HG02943 (cell line): ENCODE measurements around the gene SLC35F2.
A peak's percentile ranks its signal among the peaks of the same experiment; 100 is the strongest.
"Not testable (repeated sequence)": the region's sequence is repeated elsewhere in the genome, so short reads cannot be mapped to it uniquely, and the experiment has no call there.

Experiments
- ATAC-seq: cut with Tn5 transposase; IDR thresholded peaks from one replicate; pipeline ENCODE4 v1.9.1; 2021; ENCODE audit warnings: mild to moderate bottlenecking, low read depth, moderate library complexity; ENCODE audit not compliant: unreplicated experiment

The SLC35F2 gene

DNA sequence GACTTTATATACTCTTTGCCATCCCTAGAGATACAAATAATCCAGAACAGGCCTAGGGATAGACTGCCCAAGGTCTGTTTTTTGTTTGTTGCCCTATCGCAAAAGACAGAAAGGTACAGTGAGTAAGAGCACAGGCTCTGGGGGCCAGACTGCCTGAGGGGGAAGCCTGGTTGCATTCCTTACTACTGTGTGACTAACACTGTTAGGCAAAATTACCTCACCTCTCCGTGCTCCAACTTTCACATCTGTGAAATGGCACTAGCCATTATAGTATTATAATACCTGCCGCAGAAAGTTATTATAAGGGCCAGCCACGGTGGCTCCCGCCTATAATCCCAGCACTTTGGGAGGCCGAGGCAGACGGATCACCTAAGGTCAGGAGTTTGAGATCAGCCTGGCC, 14.5 kb downstream of the SLC35F2 start:
- ATAC-seq, result no peak

DNA sequence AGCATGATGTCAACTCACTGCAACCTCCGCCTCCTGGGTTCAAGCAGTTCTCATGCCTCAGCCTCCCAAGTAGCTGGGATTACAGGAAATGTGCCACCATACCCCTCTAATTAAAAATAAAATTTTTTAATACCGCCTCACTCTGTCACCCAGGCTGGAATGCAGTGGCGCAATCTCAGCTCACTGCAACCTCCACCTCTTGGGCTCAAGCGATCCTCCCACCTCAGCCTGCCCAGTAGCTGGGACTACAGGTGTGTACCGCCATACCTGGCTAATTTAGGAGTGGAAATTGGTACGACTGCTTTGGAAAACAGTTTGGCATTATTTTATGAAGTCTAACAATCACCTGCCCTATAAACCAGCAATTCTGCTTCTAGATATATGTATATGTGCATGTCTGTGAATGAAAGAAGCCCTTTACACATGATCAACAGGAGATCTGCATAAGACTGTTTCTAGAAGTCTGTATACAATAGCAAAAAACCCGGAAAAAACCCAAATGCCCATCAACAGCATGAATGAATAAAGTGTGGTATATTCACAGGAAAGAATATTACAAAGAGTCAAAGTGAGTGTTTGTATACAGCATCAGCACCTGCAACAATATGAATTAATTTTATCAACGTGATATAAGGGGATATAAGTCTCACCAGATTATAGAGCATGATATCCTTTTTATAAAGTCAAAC, 16.0 kb downstream of the SLC35F2 start:
- ATAC-seq, result no peak

DNA sequence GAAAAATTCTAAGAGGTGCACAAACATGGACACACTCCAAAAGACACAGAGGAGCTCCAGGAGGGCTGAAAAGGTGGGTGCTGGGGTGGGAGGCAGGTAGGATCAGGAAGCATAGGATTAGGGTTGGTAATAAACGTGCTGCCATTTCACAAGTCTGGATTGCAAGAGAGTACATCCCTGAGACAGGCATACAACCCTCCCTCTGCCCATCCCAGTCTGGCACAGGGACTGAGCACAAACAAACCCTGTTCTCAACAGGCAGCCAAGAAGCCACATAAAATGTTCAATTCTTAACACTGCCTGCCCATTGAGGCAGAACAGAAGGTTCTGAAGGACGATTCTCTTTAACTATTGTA, 18.5 kb downstream of the SLC35F2 start:
- ATAC-seq, result peak; percentile 37

DNA sequence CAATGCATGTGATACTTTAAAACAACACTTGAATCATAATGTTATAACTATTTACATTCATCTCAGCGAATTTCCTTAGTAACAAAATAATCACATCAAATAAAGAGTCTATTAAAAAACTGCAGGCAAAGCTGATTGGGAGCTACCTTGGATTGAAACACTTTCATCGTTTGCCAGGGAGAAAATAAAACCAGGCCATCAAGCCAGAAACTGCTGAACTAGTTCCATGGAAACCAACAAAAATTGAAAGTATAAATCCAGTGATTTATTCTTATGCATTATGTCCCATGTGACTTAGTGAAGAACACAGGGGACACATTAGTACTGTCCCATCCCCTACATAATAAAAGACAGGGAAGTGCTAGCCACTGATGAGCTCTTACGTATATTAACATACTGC, 21.7 kb downstream of the SLC35F2 start:
- ATAC-seq, result no peak

DNA sequence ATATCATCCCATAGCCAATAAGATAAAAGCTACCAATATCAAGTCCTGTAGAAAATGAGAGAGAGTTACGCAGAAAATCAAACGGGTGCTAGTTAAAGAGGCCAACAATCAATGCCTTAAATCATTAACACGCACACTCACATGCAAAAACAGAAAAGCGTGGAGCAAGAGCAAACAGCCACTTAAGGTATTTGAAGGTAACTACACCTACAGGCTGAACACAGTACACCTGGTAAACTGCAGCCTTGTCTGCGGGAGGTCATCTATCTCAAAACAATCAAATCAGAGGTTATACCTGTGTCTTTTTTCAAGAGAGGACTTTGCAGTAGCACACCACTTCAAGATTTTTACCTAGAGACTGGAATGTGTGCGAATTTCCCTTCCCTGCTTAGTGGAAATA, 23.6 kb downstream of the SLC35F2 start:
- ATAC-seq, result no peak

DNA sequence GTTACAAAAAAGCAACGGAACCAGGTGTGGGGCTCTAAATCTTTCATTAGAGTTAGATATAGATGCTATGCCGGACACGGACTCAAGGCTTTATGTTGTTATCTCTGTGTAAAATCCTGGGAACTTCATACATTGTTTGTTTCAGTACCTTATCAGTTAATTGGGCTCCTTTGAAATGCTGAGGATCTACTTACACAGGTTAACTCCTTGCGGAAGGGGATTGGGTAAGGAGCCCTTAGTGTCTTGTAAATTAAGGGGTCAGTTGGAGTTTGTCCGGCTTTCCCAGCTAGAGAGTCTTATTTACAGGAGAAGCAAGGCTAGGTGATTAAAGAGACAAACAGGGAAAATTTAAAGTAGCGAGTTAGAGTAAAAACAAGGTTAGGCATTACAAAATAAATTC, 24.7 kb downstream of the SLC35F2 start:
- ATAC-seq, result not testable (repeated sequence)

DNA sequence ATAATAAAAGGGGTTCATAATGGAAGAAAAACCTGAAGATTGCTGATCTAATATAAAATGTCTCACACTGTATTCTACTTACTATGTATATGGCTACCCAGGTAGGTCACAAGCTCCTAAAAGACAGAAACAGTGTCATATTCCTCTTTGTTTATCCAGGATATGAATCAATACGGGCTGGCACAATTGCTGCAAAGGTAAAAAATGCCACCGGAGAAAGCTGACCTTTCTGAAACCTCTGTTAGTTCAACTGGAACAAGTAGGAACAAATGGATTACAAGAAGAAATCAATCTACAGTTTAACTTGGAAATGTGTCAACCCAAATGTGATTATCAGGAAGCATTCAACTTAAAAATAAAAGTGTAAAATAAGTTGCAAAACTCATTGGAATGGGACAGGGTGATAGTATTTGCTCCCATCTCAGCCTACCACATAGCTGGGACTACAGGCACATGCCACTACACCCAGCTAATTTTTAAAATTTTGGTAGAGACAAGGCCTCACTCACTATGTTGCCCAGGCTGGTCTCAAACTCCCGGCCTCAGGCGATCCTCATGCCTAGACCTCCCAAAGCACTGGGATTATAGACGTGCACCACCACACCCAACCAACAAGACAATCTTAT, 27.6 kb downstream of the SLC35F2 start:
- no peak for ATAC-seq

DNA sequence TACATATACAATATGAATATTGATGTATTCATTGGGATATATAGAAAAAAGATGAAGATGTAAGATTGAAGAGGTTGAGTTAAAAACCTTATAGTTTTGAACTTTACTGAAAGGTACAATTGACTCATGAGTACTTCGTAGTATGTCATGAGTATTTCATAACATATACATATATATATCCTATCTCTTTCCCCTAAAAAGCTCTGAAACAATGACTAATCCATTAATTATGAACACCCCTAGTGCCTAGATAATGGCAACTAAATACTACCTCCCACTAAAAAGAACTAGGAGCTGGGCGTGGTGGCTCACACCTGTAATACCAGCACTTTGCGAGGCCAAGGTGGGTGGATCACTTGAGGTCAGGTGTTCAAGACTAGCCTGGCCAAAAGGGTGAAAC, 31.5 kb downstream of the SLC35F2 start:
- ATAC-seq, result no peak

DNA sequence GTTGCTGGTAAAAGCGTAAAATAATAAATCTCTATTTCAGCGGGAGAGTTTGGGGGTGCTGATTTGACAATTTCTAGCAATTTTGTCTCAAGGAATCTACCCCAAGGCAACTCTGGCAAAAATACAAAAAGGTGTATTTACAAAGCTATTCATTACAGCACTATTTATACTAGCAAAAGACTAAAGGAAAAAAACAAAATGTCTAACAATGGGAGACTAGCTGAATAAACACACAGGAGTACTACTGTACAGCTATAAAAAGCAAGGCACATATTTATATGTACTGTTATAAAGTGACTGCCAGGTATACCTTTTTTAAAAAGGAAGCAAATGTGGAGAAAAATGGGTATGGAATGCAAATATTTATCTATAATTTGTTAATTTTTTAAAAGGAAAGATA, 32.7 kb downstream of the SLC35F2 start:
- no peak for ATAC-seq

DNA sequence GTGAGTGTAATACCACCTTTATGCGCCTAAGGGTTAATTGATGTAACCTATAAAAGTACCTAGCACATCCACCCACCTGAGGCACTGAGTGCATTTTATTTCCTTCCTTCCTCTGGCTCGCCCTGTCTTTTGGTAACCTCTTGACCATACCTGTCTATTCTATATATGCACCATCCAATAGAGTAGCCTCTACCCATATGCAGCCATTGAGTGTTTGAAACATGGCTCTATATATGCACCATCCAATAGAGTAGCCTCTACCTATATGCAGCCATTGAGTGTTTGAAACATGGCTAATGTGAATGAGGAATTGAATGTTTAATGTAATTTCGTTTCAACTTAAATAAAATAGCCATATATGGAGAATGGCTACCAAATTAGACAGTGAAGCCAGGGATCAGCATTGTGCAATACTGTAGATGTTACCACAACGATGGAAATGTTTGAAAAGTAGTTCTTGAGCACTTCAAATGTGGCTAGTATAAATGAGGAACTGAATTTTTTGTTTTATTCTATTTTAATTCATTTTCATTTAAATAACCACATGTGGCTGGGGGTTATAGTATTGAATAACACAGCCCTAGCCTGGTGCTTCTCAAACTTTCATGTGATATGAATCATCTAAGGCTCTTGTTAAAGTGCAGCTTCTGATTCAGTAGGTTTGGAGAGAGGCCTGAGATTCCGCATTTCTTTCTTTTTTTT, 33.8 kb downstream of the SLC35F2 start:
- ATAC-seq, result no peak

DNA sequence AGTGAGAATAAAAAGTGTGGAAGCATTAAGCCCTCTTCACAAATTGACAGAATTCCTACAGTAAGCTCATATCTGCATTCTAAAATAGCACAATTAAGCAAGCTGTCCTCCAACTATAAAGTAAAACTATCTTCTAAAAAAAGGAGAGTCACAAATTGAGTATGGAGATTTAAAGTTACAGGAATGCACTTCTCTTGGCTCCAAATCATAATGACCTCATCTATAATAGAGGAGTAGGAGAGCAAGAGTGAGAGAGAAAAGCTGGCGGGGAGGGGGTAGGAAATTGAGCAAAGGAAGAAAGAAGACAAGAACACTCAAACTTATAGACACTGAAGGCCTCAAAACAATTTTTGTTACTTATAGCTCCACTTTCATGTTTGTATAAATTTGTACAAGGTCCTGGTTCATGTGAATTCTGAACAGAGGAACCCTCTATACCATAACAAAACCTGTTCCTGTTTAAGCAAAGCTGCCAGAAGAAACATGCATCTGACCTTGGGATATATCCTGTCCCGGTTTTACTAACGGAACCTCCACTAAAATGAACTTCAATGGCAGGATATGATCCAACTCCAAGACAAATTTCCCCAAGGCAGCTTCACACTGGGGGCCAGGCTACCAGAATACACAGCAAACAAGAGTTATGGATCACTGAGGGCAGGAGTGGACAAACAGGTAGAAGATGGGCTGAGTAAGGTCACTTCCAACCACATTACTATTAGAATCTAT, 37.2 kb downstream of the SLC35F2 start:
- ATAC-seq, result no peak

DNA sequence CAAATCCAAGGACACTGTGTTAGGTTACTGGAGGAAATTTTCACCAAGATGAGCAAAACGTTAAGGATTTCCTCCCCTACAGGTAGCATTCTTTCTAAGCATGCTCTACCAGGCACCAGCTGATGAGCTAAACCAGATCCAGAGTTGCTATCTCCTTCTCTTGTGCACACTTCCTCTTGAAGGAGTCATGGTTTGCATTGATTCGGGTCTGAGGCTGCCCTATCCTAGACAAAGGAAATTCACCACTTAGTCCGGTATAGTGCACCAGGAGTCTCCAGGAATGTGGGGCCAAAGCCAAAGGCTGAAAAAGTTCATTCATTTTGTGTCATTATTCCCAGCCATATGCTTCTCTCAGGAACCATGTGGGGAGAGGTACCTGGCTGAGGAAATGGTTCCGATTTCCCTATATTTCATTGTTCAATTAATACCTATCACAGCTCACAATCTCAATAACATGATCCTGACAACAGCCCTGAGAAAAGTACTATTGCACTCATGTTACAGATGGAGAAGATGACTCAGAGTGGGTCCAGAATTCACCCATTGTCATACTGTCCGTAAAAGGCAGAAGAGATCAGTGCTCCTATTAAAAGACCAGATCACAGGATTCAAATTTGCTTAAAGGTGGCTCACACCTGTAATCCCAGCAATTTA, 39.1 kb downstream of the SLC35F2 start:
- no peak for ATAC-seq

DNA sequence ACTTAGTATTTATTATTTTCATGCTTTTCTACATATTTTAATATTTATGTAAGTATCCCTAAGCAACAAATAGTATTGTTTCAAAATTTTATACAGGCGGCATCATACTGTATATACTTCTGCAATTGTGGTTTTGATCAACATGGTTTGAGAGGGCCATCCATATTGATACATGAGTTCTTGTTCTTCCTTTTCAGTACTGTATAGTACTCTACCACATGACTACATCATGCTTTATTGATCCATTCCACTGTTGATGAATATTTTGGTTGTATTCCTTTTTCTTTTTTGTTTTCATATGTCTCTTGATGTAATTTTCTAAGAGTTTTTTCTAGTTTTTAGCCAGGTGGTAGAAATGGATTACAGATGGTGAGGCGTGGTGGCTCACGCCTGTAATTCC, 40.1 kb downstream of the SLC35F2 start:
- no peak for ATAC-seq

DNA sequence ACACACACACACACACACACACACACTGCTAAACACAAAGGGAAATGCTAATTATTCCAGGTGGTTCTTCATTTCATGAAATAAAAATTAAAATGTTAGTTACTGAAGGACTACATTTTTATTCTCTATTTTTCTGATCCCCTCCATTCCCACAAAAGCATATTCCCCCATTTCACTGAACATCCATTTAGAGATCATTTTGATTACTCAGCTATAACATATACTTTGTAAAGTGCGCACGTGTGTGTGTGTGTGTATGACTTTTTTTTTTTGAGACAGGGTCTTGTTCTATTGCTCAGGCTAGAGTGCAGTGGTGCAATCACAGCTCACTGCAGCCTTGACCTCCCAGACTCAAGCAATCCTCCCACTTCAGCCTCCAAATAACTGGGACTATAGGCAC, 42.6 kb downstream of the SLC35F2 start:
- no peak for ATAC-seq

DNA sequence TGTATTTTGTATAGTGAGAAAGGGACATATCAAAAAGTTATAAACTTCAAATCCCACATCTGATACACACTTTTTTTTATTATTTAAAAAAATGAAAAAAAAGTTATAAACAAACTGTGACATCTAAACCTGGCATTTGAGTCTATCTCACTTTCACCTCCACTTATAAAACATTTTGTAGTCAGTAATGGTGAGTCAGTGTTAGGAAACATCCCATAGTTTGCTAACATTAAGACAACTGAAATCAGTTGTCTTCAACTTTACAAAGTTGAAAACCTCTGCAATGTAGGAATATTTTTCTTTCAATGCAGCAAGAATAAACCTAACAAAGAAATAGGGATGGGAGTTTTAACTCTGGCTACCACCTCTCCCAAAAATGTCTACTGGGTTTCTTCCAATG, 47.7 kb downstream of the SLC35F2 start:
- ATAC-seq, result no peak

DNA sequence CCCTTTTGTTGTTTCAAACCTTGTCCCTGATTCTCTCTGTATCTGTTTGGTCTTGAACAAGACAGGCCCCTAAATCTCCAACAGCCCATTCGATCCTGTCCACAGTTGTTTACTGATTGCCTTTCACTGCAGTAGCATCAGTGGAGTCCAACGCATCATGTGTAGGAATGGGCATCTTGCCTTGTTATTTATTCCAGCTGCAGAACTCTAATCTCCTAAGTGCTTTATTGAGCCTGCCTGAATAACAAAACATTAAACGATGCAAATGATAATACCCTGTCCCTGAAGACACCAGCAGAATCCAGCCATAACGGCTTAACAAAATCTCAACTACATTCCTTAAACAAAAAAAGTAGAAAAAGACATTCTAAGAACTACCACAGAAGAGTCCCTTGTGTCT, 50.1 kb downstream of the SLC35F2 start:
- no peak for ATAC-seq

DNA sequence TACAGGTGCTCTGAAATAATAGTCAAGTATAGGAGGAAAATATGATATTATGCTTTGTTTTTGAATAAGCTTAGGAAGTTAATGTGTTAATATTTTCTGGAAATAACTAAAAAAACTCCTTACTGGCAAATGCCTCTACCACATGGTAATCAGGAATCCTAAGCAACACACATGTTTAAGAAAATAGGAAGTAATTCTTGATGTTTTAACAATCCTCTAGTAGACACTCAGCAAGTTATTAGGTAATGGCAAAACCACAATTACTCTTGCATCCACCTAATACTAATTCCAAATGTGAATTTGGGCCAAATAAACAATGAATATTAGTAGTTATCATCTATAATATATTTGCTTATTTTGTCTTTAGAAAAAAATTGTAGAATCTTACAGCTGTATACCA, 53.6 kb downstream of the SLC35F2 start:
- ATAC-seq, result no peak

DNA sequence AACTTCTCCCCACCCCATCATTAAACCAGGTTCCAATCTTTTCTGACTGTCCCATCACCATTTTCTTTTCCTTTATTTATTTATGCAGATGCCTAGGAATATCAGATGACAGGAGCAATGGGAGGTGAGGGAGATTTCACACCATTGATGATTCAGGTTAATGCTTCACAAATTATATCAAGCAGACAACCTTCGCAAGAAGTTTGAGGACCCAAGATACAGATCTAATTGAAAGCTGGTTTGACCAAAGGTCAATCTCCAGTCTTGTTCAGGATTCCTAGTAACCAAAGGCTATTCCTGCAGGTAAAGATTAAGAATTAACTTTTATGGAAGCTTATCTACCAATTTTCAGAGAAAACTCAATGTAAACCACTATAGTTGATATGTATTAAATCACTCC, 54.4 kb downstream of the SLC35F2 start:
- ATAC-seq, result no peak

DNA sequence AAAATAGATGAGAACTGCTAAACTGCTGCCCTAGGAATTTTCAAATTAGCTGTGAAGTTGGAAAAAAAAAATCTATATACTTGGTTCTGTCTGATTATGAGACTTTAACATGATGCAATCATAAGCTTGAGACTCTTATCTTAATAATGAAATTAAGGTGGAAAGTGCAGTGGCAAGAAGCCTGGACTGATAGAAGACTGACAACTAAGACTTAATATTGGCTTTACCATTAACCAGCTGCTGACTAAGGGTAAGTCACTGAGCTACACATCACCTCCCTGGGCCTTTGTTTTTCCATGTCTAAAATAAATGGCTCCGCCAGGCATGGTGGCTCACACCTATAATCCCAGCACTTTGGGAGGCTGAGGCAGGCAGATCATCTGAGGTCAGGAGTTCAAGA, 56.9 kb downstream of the SLC35F2 start:
- no peak for ATAC-seq

DNA sequence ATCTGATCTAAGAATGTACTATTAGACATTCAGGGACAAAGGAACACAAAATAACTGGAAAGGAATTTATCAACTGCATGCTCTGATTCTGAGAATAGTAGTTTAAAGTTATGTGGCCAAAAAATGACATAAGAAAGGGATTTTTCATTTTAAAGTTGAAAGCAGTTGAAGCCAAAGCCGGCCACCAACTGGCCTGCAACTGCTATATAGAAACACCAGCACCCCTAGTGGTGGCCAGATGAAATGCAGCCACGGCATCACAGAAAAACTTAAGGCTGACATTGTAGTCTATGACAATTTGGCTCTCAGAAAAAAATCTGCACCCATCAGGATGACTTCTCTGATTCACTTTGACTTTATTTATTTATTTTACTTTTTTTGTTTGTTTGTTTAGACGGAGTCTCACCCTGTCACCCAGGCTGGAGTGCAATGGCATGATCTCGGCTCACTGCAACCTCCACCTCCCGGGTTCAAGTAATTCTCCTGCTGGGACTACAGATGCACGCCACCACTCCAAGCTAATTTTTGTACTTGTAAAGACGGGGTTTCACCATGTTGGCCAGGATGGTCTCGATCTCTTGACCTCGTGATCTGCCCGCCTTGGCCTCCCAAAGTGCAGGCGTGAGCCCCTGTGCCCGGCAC, 59.2 kb downstream of the SLC35F2 start:
- peak; percentile 80 for ATAC-seq
